ENCODE data around the gene PNPLA7. TPM values are rescaled to one million over a fixed set of nuclear protein-coding genes. Genes with fewer than 3 reads are reported as not detected.

The PNPLA7 gene
- total RNA-seq, 3 donors from 2014 or later (not counting 1 experiment from before 2014, with no cell fraction given): 4.3 to 6.4 (median 4.9) TPM

- no peaks in the 10 kb centered on the region for H3K27me3 Mint-ChIP-seq (ENCODE audit: low read depth in 2 of 2)
- H3K27me3 ChIP-seq (ENCODE audit: control insufficient read depth, insufficient read depth, low read length): no peaks in the 10 kb centered on the region
- H3K4me3 ChIP-seq (ENCODE audit: low read length): no peak overlapping the region
These were observed 132.8 kb downstream of the PNPLA7 start for GRCh38 chr9:137417161-137418021.

GRCh38 chr9:137416563-137417151, 133.5 kb downstream of the PNPLA7 start:
- intact Hi-C loops (cut with micrococcal nuclease): no loop called here
- no peaks in the 10 kb centered on the region for H3K27me3 Mint-ChIP-seq (ENCODE audit: low read depth in 2 of 2)
- ATAC-seq (peak in 1 of 3 donors; percentile 9), DNase-seq (no peak)
- Histone ChIP-seq H3K27ac (ENCODE audit: low read length) (no peak overlapping the region), H3K27me3 (ENCODE audit: control insufficient read depth, insufficient read depth, low read length) (no peaks in the 10 kb centered on the region), H3K4me3 (ENCODE audit: low read length) (no peak overlapping the region), H3K4me1 (ENCODE audit: control insufficient read depth, insufficient read depth, low read length) (peaks cover 24% of the 10 kb centered on the region), H3K36me3 (ENCODE audit: control insufficient read depth, insufficient read depth, low read length) (no peaks in the 10 kb centered on the region), H3K9me3 (ENCODE audit: control insufficient read depth, insufficient read depth, low read length) (no peaks in the 10 kb centered on the region)
- no peak overlapping the region for H3K27ac Mint-ChIP-seq
- no peaks in the 10 kb centered on the region for H3K9me3 Mint-ChIP-seq
- H3K4me1 Mint-ChIP-seq: peaks cover 0 to 13% of the 10 kb centered on the region in 2 donors
- no peak overlapping the region for H3K4me3 Mint-ChIP-seq
- WGBS (ENCODE audit: insufficient coverage): 93% methylated on average over 45 of the region's 45 CpGs
- TF ChIP-seq, protein P1, sequence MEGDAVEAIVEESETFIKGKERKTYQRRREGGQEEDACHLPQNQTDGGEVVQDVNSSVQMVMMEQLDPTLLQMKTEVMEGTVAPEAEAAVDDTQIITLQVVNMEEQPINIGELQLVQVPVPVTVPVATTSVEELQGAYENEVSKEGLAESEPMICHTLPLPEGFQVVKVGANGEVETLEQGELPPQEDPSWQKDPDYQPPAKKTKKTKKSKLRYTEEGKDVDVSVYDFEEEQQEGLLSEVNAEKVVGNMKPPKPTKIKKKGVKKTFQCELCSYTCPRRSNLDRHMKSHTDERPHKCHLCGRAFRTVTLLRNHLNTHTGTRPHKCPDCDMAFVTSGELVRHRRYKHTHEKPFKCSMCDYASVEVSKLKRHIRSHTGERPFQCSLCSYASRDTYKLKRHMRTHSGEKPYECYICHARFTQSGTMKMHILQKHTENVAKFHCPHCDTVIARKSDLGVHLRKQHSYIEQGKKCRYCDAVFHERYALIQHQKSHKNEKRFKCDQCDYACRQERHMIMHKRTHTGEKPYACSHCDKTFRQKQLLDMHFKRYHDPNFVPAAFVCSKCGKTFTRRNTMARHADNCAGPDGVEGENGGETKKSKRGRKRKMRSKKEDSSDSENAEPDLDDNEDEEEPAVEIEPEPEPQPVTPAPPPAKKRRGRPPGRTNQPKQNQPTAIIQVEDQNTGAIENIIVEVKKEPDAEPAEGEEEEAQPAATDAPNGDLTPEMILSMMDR (IDR thresholded peaks at IDR 0.05): no peak
- no peaks in the 10 kb centered on the region for H3K36me3 Mint-ChIP-seq

More at GRCh38 chr9:137417161-137418021, 132.8 kb downstream of the PNPLA7 start:
- peaks cover 0 to 7% of the 10 kb centered on the region in 2 donors for H3K4me1 Mint-ChIP-seq
- TF ChIP-seq, protein P1 (IDR thresholded peaks at IDR 0.05): no peak
- 81% methylated on average over 99 of the region's 99 CpGs for WGBS (ENCODE audit: insufficient coverage)
- intact Hi-C loops (cut with micrococcal nuclease): no loop called here
- Histone ChIP-seq H3K9me3 (ENCODE audit: control insufficient read depth, insufficient read depth, low read length) (no peaks in the 10 kb centered on the region), H3K27ac (ENCODE audit: low read length) (no peak overlapping the region), H3K36me3 (ENCODE audit: control insufficient read depth, insufficient read depth, low read length) (no peaks in the 10 kb centered on the region), H3K4me1 (ENCODE audit: control insufficient read depth, insufficient read depth, low read length) (peaks cover 22% of the 10 kb centered on the region)
- peak overlapping the region; percentile 50 for H3K4me3 Mint-ChIP-seq
- no peaks in the 10 kb centered on the region for H3K9me3 Mint-ChIP-seq
- H3K27ac Mint-ChIP-seq: no peak overlapping the region
- H3K36me3 Mint-ChIP-seq: no peaks in the 10 kb centered on the region
- DNase-seq (peak in 1 of 2 donors; percentile 35), ATAC-seq (peak in 2 of 3 donors; percentile 40 to 82)

DNA sequence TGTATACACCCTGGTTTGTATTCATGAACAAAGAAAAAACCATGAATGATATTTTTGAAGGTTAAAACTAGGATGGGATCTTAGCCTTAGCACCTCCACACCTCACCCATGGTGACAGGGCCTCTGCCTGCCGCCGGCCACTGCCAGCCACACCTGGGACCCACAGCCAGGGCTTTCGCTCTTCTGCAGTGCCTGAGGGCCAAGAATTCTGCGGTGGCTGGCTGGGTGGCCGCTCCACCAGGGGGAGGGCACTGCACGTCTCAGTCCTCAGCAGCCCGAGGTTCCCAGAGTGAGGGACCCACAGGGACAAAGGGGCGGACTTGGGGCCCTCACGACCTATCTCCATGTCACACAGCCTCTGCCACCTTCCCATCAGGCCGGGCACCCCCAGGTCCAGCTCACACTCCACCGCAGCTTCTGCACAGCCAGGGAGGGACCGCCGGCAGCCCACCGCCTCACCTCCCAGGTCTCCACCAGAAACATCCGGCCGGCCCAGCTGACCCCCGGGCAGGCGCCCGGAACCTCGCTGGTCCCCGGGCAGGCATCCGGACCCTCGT, 134.1 kb downstream of the PNPLA7 start:
- no peak overlapping the region for H3K4me3 Mint-ChIP-seq
- no peak for DNase-seq
- intact Hi-C loops (cut with micrococcal nuclease): no loop called here
- no peaks in the 10 kb centered on the region for H3K9me3 Mint-ChIP-seq
- no peak overlapping the region for H3K27ac Mint-ChIP-seq
- Histone ChIP-seq H3K27me3 (ENCODE audit: control insufficient read depth, insufficient read depth, low read length) (no peaks in the 10 kb centered on the region), H3K36me3 (ENCODE audit: control insufficient read depth, insufficient read depth, low read length) (no peaks in the 10 kb centered on the region), H3K9me3 (ENCODE audit: control insufficient read depth, insufficient read depth, low read length) (no peaks in the 10 kb centered on the region), H3K27ac (ENCODE audit: low read length) (no peak overlapping the region), H3K4me3 (ENCODE audit: low read length) (no peak overlapping the region), H3K4me1 (ENCODE audit: control insufficient read depth, insufficient read depth, low read length) (peaks cover 25% of the 10 kb centered on the region)
- peaks cover 1 to 19% of the 10 kb centered on the region in 2 donors for H3K4me1 Mint-ChIP-seq
- no peaks in the 10 kb centered on the region for H3K36me3 Mint-ChIP-seq
- WGBS (ENCODE audit: insufficient coverage): 96% methylated on average over 23 of the region's 23 CpGs
- ATAC-seq: no peak
- TF ChIP-seq, protein P1 (IDR thresholded peaks at IDR 0.05): no peak
- no peaks in the 10 kb centered on the region for H3K27me3 Mint-ChIP-seq (ENCODE audit: low read depth in 2 of 2)
